Lower leg skin (tissue), 3 donors: ENCODE data around the gene AADACL3.

Experiments
- CTCF ChIP-seq, 3 donors: fragments of 450-650 bp; IDR thresholded peaks; one replicate each; pipeline ENCODE4 v1.5.1; 2016; ENCODE audit warnings: antibody characterized with exemption in 3 of 3, mild to moderate bottlenecking in 3 of 3, moderate library complexity in 2 of 3
- POLR2A ChIP-seq, 2 donors: fragments of 450-650 bp; IDR thresholded peaks; one replicate each; pipeline ENCODE4 v1.6.1; 2016 to 2017; ENCODE audit warnings: antibody characterized with exemption in 2 of 2, mild to moderate bottlenecking in 1 of 2, moderate library complexity in 1 of 2

DNA sequence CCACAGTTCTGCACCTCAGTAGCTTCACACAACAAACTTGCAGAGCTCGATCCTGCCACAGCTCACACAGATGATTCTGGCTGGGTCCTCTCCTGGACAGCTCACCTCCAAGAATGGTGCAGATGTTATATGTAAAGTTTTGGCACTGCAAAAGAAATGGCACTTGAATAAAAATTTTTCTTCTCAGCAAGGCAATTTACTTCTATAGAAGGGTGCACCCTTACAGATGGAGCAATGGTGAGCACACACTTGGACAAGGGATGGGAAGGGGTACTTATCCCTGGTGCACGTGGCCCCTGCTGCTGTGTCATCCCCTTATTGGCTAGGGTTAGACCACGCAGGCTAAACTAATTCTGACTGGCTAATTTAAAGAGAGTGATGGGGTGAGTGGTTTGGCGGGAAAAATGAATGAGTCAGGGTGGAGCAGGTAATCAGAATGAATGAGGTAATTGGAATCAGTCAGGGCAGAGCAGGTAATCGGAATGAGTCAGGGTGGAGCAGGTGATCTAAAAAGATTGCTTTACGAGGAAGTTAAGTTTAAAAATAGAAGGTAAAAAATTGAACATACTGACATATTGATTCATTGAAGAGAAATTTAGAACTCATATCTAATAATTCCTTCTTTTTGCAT, 12.0 kb upstream of the AADACL3 start:
- TF ChIP-seq POLR2A (IDR thresholded peaks at IDR 0.05) (no peak), CTCF (IDR thresholded peaks at IDR 0.05) (no peak)
